Measurements from ENCODE around the gene BICD1.
"Not testable (repeated sequence)": the region's sequence is repeated elsewhere in the genome, so short reads cannot be mapped to it uniquely, and the experiment has no call there.

The BICD1 gene

GRCh38 chr12:32248441-32249140 lies 141.9 kb downstream of the BICD1 start:
- no peak for DNase-seq (ENCODE audit: low read depth in 2 of 2)

DNA sequence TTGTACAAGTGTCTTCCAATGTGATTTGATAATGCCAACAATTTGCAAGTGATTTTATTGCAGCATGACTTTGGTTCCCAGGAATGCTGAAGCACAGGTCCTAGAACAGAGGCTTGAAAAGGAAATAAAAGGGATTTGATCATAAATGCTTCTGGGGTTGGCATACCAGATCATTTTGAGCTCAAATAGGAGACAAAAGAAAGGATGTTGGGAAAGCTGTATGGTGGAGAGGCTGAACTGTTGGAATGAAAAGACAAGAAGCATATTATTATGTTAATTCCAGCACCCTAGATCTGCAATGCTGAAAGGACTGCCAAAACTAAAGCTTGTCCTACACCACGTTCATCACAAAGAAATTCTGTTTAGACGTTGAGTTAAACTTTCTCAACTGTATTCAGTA lies 143.1 kb downstream of the BICD1 start:
- no peak for DNase-seq (ENCODE audit: low read depth in 2 of 2)

DNA sequence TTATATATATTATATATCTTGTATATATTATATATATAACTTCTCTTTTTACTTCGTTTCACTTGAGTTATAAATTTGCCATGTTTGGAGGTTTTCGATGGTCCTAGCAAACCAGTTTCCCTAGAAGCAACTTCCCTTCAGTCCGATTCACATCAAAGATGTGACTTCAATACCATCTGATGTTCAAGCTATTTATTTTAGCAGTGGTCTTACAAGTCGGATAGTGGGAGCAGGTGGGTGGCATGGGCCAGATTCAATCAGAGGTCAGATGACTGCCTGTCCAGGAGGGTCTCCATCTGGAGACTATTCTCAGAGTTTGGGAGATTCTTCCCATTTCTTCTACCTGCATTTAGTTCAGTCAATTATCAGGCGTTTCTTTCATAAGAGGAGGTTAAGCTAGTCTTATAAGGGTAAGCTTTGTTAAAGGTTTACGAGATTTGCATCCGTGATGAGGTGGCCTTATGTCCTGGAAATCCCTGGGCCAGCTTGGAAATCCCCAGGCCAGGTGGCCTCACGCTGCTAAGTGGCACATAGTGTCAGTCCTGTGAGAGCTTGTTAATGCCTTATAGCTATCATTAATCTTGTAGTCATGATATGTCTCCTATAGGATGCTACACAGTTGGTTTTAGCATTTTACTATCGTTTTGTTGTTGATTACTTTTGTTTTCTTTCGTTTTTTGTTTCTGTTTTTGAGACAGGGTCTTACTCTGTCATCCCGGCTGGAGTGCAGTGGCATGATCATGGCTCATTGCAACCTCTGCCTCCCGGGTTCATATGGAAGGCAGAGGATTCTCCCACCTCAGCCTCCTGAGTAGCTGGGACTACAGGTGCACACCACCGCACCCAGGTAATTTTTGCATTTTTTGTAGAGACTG lies 145.8 kb downstream of the BICD1 start:
- no peak for DNase-seq (ENCODE audit: low read depth in 2 of 2)

GRCh38 chr12:32253154-32253790 lies 146.6 kb downstream of the BICD1 start:
- no peak for DNase-seq (ENCODE audit: low read depth in 2 of 2)

DNA sequence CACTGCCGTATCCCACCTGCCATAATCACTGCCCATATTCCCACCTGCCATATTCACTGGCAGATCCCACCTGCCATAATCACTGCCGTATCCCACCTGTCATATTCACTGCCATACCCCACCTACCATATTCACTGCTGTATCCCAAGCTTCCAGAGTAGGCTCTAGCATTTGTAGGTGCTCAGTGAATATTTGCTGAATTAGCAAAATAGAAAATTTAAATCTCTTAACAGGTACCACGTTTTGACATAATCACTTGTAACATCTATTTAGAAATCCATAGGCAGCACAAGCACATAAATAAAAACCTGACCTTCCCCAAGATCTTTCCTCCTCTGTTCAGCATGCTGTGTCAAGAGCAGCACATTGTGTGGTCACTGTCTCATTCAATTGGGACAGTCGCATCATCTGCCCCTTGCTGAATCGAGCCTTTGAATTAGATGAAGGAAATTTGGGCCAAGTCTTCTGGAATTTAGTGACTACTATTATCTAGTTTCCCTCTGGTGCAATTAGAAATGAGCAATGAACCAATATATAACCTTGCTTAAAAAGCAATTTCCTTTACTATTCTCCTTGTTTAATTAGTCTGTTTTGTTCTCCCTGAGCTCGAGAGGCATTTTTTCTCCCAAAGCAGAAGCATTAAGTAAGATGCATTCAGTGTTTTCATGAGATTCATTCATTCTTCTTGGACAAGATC lies 147.8 kb downstream of the BICD1 start:
- DNase-seq (ENCODE audit: low read depth in 2 of 2), result no peak

DNA sequence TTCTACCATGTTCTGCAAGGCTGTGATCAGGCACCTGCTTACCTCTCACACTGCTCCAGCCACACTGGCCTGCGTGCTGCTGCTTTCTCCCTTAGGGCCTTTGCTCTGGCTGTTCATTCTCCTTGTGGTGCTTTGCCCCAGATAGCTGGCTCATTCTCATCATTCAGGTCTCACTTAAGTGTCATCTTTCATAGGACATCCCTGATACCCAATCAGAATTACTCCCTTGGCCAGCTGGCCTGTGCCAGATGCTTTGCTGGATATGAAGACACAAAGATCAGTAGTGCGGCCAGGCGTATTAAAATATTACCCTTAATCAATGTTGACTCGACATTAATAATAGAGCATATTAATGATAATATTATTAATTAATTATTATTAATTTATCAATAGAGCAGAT lies 148.9 kb downstream of the BICD1 start:
- no peak for DNase-seq (ENCODE audit: low read depth in 2 of 2)

GRCh38 chr12:32257695-32258496 lies 151.2 kb downstream of the BICD1 start:
- no peak for DNase-seq (ENCODE audit: low read depth in 2 of 2)

DNA sequence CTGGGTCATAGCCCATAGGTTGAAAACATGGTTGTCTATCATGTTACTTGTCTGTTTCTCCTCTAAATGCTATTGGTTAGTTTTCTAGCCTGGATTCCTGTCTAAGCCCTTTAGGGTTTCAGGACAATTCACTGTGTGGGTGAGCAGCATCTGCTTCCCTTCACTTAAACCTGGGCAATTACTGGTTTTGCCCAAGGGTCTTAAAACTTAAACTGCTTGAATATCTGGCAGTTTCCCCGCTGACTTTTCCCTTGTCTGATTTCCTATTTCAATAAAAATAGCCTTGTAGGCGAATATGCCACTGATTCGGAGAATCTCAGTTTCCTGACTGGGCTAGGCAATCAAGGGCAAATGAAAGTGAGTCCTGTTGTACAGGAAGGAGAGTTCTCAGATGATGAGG lies 154.0 kb downstream of the BICD1 start:
- DNase-seq (ENCODE audit: low read depth in 2 of 2), result no peak

GRCh38 chr12:32261638-32262037 lies 155.0 kb downstream of the BICD1 start:
- no peak for DNase-seq (ENCODE audit: low read depth in 2 of 2)

- no peak for DNase-seq (ENCODE audit: low read depth in 2 of 2)
Observed at GRCh38 chr12:32264961-32265360, 158.3 kb downstream of the BICD1 start.

GRCh38 chr12:32265456-32265855 lies 158.8 kb downstream of the BICD1 start:
- no peak for DNase-seq (ENCODE audit: low read depth in 2 of 2)

DNA sequence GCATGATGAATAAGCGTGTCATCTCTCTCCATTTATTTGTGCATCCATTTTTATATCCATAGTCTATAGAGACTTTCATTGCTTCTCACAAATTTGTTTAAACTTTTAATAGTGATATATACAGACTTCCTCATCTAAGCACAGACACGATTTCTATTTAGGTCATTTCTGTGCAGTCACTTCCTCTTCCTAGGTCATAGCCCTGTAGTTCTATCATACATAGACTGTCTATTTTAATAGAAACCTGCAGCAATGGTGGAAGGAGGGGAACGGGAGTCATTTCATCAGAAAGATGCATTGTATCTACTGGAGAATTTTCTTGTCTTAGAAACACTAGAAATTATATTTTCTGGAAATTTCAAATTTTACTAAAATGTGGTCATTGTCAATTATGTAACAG lies 159.3 kb downstream of the BICD1 start:
- no peak for DNase-seq (ENCODE audit: low read depth in 2 of 2)

DNA sequence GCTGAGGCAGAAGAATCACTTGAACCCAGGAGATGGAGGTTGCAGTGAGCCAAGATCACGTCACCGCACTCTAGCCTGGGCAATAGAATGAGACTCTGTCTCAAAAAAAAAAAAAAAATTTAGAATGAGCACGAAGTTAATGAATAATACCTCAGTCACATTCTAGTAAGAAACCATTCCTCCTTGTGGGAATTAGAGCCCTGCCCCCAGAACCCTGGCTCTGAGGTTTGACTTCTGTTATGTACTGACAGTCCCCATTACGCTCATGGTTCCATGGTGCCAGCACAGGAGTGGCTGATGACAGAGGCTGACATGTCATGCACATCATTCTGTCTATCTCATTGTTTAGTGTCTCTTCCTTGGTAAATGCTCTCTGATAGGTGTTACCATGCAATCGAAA lies 160.1 kb downstream of the BICD1 start:
- DNase-seq (ENCODE audit: low read depth in 2 of 2), result no peak

- no peak for DNase-seq (ENCODE audit: low read depth in 2 of 2)
Observed at GRCh38 chr12:32270818-32271710, 164.4 kb downstream of the BICD1 start.

- no peak for DNase-seq (ENCODE audit: low read depth in 2 of 2)
Observed at GRCh38 chr12:32272465-32272864, 165.8 kb downstream of the BICD1 start.

- DNase-seq (ENCODE audit: low read depth in 2 of 2), result no peak
Observed at GRCh38 chr12:32273063-32273522, 166.4 kb downstream of the BICD1 start.

DNA sequence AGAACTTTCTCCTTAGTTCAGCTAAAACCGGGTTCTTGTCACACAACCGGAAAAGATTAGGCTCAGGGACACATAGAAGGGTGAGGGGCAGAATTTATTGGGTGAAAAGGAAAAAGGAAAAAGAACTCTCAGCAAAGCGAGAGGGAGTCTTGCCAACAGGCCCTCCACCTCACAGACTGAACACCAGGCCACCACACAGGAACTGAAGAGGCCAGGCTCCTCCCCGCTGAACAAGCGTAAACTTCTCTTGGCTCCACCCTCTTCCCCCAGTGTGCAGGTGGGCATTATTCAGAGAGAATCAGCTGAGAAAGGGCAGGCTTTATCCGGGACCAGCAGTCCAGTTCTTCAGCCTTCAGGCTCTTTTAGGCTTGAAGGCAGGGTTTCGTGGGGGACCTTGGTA lies 167.1 kb downstream of the BICD1 start:
- peak; percentile 7 to 19 for DNase-seq (ENCODE audit: low read depth in 2 of 2)

GRCh38 chr12:32274665-32275064 lies 168.0 kb downstream of the BICD1 start:
- no peak for DNase-seq (ENCODE audit: low read depth in 2 of 2)

DNA sequence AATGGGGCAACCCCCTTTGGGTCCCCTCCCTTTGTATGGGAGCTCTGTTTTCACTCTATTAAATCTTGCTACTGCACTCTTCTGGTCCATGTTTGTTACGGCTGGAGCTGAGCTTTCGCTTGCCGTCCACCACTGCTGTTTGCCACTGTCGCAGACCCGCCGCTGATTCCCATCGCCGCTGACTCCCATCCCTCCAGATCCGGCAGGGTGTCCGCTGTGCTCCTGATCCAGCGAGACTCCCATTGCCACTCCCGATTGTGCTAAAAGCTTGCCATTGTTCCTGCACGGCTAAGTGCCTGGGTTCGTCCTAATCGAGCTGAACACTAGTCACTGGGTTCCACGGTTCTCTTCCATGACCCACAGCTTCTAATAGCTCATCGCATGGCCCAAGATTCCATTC lies 168.9 kb downstream of the BICD1 start:
- DNase-seq (ENCODE audit: low read depth in 2 of 2), result not testable (repeated sequence)

- DNase-seq (ENCODE audit: low read depth in 2 of 2), result no peak
Observed at GRCh38 chr12:32277774-32278173, 171.1 kb downstream of the BICD1 start.
